Stomach (tissue), 4 donors: ENCODE results near the gene MAGT1.
"Not testable (repeated sequence)": the region's sequence is repeated elsewhere in the genome, so short reads cannot be mapped to it uniquely, and the experiment has no call there.

ENCODE experiments used
- CTCF ChIP-seq, 7 experiments: fragments of 450-650 bp in 4 of 7; fragments of 200-600 bp in 3 of 7; sonication (generic) in 3 of 7; IDR thresholded peaks; one replicate each; pipeline ENCODE4 v1.5.1; 2016 to 2019; ENCODE audit warnings: antibody characterized with exemption in 7 of 7, control low read depth in 2 of 7, mild to moderate bottlenecking in 1 of 7
- EP300 ChIP-seq: sonication (generic); formaldehyde crosslinking; IDR thresholded peaks from one replicate; pipeline ENCODE4 v1.6.1; 2017; ENCODE audit warnings: antibody characterized with exemption
- POLR2A ChIP-seq, 4 donors: fragments of 450-650 bp; IDR thresholded peaks; one replicate each; pipeline ENCODE4 v1.6.1; 2016; ENCODE audit warnings: antibody characterized with exemption in 4 of 4, control low read depth in 2 of 4, mild to moderate bottlenecking in 1 of 4, moderate library complexity in 1 of 4
- POLR2AphosphoS5 ChIP-seq, 3 donors: sonication (generic); formaldehyde crosslinking; IDR thresholded peaks; one replicate each; pipeline ENCODE4 v1.6.1; 2016; ENCODE audit warnings: antibody characterized with exemption in 3 of 3

- TF ChIP-seq CTCF (IDR thresholded peaks at IDR 0.05); POLR2A (IDR thresholded peaks at IDR 0.05); POLR2AphosphoS5 (IDR thresholded peaks at IDR 0.05); EP300: not testable (repeated sequence)
These were observed 63.7 kb downstream of the MAGT1 start for GRCh38 chrX:77831544-77831943.
